ENCODE results near the gene TTC9B. TPM values are rescaled to one million over a fixed set of nuclear protein-coding genes. Genes with fewer than 3 reads are reported as not detected.

TTC9B gene
- total RNA-seq, 2 donors from 2014 or later: not detected

DNA sequence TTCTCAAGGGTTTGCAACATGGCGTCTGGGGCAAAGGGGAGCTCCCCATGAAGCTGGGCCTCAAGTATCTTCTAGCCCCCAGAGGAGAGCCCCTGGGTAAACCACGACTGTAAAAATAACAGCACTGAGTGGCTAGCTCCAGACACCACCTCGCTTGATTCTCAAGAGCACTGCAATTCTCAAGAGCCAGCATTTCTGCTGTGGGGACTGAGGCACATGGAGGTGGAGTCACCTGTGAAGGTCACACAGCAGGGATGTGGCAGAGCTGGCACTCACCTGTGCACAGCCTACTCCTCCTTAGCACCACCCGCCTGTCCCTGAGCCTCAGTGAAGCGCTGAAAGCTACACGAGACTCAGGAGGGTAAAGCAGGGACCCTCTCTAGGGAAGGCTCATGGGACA, 29.0 kb upstream of the TTC9B start:
- H3K4me3 ChIP-seq: no peak overlapping the region
- DNase-seq (ENCODE audit: low spot score): no peak
- H3K9me3 ChIP-seq: no peaks in the 10 kb centered on the region
- H3K36me3 ChIP-seq: peaks cover 4% of the 10 kb centered on the region
- peaks cover 0 to 32% of the 10 kb centered on the region in 2 donors for H3K4me1 ChIP-seq
- H3K27me3 ChIP-seq: no peaks in the 10 kb centered on the region
- H3K27ac ChIP-seq: no peak overlapping the region
- TF ChIP-seq, protein P1, sequence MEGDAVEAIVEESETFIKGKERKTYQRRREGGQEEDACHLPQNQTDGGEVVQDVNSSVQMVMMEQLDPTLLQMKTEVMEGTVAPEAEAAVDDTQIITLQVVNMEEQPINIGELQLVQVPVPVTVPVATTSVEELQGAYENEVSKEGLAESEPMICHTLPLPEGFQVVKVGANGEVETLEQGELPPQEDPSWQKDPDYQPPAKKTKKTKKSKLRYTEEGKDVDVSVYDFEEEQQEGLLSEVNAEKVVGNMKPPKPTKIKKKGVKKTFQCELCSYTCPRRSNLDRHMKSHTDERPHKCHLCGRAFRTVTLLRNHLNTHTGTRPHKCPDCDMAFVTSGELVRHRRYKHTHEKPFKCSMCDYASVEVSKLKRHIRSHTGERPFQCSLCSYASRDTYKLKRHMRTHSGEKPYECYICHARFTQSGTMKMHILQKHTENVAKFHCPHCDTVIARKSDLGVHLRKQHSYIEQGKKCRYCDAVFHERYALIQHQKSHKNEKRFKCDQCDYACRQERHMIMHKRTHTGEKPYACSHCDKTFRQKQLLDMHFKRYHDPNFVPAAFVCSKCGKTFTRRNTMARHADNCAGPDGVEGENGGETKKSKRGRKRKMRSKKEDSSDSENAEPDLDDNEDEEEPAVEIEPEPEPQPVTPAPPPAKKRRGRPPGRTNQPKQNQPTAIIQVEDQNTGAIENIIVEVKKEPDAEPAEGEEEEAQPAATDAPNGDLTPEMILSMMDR (IDR thresholded peaks at IDR 0.05): no peak

DNA sequence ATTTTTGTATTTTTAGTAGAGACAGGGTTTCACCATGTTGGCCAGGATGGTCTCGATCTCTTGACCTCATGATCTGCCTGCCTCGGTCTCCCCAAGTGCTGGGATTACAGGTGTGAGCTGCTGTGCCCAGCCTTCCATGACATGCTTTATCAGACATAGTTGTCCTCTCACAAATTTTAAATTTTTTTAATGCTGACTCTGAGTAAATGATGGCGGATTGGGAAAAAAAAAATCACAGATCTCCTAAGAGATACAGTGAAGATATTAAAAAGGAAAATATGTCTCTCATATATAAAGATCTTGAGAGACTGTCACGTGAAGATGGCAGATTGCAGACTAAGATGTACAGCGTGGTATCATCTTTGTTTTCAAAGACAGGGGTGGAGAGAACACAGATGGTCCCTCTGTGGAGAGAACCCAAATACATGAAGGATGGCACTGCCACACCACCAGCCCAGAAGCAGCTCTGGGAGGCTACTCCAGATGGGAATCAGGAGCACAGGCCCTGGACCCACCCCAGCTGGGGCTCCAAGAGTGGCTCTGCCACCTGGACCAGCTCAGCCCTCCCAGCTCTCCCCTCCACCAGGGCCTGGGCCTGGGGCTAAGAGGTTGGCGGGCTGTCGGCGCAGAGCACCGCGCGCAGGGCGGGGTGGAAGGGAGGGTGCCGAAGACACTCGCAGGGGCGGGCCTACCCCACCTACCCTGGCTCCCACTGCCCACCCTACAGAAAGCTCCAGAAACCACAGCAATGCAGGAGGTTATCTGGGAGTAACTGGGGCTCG, 28.3 kb upstream of the TTC9B start:
- Histone ChIP-seq H3K4me3 (no peak overlapping the region), H3K4me1 (peaks cover 0 to 39% of the 10 kb centered on the region in 2 donors), H3K27ac (no peak overlapping the region), H3K27me3 (no peaks in the 10 kb centered on the region), H3K9me3 (no peaks in the 10 kb centered on the region), H3K36me3 (peaks cover 9% of the 10 kb centered on the region)
- DNase-seq (ENCODE audit: low spot score): no peak
- TF ChIP-seq, protein P1 (IDR thresholded peaks at IDR 0.05): no peak

DNA sequence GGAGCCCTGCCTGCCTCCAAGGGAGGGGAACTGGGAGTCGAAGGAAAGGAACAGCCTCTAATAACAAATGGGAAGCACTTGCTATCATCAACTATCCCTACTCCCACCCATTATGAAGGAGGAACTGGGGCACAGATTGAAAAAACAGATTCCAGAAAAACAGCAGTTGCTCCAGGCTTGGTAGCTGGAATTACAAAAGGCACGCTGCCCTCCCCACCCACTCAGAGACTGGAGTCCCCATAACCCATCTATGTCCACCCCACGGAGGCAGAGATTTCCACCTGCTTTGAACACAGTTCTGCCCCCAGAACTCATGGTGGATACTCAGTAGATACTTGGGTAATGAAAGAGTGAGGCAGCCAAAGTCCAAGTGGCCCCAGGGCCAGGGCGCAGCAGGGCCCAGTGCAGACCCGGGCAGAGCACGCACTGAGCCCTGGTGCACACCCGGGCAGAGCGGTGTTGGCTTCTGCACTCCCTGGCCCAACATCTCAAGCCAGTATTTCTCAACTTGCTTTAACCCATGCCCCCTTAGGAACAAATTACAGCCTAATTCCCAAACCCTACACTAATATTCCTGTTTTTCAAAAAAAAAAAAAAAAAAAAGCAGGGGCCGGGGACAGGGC, 27.4 kb upstream of the TTC9B start:
- Histone ChIP-seq H3K4me1 (peaks cover 0 to 44% of the 10 kb centered on the region in 2 donors), H3K36me3 (peaks cover 11% of the 10 kb centered on the region)
- no peak for DNase-seq (ENCODE audit: low spot score)

DNA sequence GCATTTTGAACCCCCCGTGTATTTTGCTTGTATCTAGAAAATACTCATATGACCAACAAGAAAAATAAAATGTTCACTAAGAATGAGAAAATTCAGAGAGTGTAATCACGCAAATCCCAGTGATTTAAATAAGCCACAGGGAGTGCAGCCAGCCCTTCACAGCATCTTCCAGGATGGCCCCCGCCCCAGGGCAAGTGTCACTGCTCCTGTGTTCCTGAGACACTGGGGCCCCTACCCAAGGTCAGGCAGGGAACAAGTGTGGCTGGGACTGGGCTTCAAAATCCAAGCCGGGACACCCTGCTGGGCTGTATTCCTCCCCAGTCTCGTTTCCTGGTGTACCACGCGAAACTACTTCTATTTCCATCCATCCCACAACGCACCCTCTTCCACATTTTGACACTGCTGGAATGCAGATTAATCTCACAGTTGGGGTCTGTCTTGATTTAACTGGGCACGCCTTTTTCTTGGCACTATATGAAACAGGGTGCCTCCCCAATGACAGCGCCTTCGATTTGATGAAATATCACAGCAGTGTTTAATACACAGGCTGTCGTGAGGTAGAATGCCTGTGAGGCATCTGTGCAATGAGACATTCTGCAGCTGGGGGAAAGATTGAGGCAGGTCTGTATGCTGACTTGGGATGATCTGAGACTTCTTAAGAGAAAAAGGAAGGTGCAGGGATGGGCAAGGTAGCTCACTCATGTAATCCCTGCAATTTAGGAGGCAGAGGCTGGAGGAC, 26.6 kb upstream of the TTC9B start:
- Histone ChIP-seq H3K27me3 (no peaks in the 10 kb centered on the region), H3K36me3 (peaks cover 20% of the 10 kb centered on the region), H3K27ac (no peak overlapping the region), H3K4me1 (peaks cover 0 to 44% of the 10 kb centered on the region in 2 donors), H3K4me3 (no peak overlapping the region), H3K9me3 (no peaks in the 10 kb centered on the region)
- DNase-seq (ENCODE audit: low spot score): no peak
- TF ChIP-seq, protein P1 (IDR thresholded peaks at IDR 0.05): no peak

More for the DNA sequence above, 27.4 kb upstream of the TTC9B start:
- Histone ChIP-seq H3K27ac (no peak overlapping the region), H3K27me3 (no peaks in the 10 kb centered on the region), H3K9me3 (no peaks in the 10 kb centered on the region), H3K4me3 (no peak overlapping the region)
- TF ChIP-seq, protein P1 (IDR thresholded peaks at IDR 0.05): no peak

DNA sequence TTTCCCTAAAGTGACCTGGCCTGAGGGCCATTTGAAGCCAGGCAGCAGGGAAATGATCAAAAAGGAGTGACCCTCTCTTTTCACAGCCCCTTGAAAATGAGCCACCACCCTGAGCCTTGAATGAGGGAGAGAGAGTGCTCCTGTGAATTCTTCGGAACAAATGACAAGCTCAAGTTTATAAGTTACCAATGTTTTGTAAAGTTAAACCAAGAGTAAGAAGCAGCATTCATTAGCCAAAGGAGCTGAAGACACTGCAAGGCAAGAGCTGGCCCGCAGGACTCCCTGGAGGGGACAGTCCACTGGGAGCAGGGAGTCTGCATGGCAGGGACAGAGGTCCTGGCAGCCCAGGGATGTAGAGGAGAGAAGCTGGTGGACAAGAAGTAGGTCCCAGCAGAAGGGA, 25.0 kb upstream of the TTC9B start:
- no peak for DNase-seq (ENCODE audit: low spot score)
- no peak overlapping the region for H3K4me3 ChIP-seq
- H3K36me3 ChIP-seq: peaks cover 31% of the 10 kb centered on the region
- H3K27me3 ChIP-seq: no peaks in the 10 kb centered on the region
- no peak overlapping the region for H3K27ac ChIP-seq
- peaks cover 0 to 44% of the 10 kb centered on the region in 2 donors for H3K4me1 ChIP-seq
- no peaks in the 10 kb centered on the region for H3K9me3 ChIP-seq
- TF ChIP-seq, protein P1 (IDR thresholded peaks at IDR 0.05): no peak

Data from right atrium auricular region (tissue), 2 donors.